NCI-H1417 treated with DMSO at 0.1 percent for 48 hours (cell line): ENCODE results near the gene ABLIM1.

Experiments used
- DNase-seq: peaks from one replicate; lab custom pipeline; 2025; lab: John Stamatoyannopoulos, UW

The ABLIM1 gene

DNA sequence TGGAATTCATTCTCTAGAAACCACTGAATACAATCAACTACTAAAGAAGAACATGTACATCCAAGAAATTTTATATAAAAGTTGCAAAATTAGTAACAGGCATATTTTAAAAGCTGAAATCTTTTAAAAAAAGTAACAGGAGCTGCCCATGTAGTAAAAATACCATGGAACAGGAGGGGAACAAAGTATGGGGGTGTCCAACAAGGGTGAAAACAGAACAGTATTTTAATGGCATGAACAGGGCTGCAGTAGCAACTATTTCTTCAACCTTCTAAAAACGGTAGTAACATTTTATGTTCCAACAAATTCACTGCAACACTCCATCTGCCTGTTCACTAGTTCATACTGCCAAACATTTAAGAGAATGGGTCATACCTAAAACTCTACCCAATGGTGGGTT lies 77.0 kb downstream of the ABLIM1 start:
- no peak for DNase-seq

DNA sequence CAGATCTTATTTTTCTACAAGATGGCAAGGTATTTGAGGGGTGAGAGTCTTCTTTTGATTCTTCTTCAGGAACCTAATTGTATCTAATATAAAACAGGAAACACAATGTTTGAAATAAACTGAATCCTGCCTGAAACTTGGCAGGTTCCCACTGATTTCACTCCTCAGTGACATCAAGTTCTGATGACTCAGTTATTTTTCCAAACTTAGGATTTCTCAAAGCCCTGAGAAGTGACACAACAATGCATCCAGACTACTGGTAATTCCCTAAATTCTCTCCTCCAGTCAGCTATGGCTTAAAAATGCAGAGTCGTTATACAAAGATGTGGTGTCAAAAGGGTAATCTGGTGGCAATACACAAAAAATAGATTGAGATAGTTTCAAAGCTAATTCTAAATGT lies 80.9 kb downstream of the ABLIM1 start:
- DNase-seq: no peak

DNA sequence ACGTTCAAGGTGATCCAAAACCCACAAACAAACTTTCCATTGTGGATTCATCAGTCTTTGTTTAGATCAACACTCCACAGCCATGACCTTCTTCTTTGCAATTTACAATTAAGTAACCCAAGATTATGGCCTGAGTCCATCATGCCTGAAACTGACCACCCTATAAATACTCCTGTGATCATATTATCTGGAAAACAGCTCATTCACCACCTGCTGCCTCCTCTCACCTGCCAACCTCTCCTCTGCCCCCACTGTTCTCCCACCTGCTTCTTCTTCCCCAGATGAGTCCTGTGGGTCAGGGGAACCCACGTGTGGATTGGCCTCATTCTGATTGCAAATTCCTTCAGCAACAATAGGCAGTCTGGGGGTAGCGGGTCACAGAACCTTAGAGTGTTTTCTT lies 81.4 kb downstream of the ABLIM1 start:
- DNase-seq: no peak

DNA sequence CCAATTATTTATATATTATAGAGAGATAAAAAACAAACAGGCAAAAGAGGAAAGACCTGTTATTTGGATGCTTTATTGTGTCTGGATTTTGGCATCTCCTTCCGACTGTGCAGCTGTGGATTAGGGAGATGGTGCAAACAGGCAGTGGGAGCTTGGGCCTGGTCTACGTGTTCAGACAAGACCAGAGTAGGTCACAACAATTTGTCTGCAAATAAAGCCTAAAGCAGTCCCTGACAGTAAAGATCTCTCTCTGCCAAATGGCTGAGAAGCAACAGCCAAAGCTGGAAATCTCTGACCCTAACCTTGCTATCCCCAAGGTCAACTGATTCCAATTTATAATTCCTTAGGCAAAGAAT lies 82.0 kb downstream of the ABLIM1 start:
- DNase-seq: no peak

DNA sequence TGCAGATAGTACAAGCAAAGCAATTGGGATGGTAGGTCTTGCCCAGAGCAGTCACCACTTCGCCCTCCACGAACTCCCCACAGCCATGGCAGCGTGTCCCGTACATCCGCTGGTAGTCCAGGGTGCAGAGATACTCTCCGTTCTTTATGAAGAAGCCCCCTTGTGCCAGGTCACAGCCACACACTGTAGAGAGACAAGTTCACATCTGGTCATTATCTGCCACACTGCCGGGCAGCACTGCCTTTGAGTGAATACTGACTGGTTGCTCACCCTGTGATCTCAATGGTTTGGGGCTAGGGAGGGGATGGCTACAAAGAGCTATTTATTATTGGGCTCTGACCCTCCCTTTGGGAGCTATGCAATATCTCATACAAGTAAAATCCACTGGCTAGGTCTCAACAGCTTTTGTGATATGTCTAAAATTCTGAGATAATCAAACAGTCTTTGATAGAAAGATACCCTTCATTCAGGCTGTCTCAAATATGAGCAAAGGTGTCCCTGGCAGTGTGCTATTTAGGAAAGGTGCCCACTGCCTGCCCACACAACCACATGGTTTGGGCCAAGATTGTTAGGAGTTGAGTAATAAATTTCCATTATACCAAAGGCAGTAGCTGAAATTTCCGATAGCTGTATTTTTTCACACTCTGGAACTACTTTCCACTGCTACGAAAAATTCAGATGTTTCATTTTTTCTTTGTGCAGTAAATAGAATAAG lies 82.5 kb downstream of the ABLIM1 start:
- no peak for DNase-seq

DNA sequence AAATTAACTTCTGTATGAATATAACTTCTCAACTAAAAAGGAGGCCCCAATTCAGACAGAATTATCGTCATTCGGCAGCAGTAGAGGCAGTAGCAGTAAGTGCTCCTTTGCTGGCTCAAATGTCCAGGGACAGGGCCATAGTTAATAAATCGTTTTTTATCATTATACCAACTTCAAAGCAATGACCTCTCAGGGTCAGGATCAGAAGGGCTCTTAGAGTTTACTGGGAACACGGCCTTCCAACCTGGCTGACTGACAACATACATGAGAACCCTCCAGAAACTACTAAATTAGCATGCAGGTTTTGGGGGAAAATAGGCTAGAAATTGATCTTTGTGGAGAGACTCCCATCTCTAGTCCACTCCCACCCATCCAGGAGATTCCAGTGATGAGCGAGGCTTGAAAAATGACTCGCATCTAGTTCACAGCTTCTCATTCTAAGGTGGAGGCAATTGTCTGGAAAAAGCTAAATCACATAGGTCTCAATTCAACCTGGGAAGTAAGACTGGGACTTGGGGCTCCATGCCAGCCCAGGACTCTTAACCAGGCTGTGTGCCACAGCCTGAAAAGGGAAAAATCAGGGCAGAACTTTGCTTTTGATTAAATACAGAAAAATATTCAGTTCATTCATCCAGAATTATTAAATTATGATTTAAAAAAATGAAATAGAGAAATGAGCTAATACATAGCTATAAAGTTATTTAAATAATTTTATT lies 84.6 kb downstream of the ABLIM1 start:
- no peak for DNase-seq

DNA sequence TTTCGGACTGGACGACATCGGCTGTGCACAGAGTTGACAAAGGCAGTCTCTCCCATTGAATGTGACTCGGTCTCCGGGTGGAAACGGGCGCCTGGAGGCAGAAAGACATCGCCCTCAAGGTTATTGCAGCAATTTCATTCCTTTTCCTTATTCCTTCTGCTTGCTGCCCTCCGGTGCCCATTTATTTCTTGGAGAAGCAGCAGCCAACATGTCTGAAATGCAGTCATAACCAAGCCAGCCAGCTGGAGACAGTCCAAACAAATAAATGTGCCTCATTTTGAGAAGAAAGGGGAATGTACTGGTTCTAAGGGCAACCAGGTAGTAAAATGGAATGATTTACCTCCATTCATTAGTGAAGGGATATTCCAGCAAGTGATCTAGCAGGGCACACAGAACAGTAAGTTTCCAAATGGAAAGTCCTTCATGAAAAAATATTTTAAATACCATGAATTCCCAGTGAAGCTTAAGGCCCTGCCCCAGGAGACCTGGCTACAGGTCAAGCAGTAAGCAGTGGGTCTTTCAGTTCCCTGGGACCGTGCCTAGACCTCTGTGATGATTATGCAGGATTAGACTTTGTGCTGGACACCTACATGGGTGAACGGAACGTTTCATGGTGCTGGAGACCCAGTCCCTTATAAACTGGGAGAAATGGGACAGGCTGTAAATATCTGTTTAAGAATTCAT lies 86.6 kb downstream of the ABLIM1 start:
- no peak for DNase-seq

DNA sequence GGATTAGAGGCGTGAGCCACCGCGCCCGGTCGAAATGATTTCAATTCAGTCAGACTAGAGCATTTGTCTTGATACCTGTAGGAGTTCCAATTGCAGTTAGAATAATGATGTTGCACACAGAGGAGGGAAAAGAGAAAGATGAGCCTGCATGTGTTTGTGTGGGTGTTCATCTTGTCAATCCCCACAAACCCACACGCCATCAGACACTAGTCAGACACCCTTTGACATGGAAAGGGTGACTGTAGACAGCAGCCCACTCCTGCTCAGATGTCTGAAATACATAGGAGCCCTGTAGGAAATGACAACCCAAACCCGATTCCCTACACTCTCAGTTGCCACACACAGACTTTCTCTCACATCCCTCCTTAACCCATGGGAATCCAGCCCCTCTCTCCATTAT lies 92.0 kb downstream of the ABLIM1 start:
- DNase-seq: no peak

DNA sequence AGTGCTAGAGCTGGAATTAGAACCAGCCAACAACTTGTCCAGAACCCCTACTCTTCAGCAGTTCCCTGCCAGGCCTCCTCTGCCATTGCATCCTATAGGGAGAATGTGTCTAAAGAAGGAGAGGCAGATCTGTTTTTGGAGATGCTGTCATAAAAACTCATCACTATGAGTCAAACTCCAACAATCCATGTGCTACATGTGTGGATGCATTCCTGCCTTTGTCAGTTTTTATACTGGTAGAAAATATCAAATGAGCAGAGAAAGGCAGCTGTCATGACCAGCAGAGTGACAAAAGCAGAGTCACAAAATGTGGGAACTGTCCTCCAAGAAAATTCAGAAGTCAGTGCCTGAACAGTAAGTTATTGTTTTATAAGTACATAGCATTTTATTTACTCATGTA lies 93.0 kb downstream of the ABLIM1 start:
- no peak for DNase-seq

DNA sequence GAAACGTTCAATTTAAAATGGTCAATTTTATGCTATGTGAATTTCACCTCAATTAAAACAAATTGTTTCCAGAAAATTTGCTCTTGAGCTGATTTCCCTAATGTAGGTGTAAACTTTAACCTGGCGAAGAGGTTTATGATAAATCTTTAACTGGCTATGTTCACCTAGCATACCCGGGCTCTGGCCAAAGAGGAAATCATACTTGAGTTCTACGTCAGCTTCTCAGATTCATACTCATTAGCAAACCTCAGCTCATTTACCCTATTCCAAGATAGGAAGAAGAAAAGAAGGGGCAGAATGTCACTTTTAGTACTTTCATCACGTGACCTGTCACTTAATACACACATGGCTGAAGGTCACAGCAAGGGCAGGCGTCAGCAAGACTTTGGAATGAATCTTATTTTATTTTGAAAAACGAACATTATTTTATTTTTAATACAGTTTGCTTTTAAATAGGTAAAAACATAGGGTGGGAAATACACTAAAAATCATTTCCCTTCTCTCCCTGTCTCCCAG lies 97.0 kb downstream of the ABLIM1 start:
- no peak for DNase-seq

DNA sequence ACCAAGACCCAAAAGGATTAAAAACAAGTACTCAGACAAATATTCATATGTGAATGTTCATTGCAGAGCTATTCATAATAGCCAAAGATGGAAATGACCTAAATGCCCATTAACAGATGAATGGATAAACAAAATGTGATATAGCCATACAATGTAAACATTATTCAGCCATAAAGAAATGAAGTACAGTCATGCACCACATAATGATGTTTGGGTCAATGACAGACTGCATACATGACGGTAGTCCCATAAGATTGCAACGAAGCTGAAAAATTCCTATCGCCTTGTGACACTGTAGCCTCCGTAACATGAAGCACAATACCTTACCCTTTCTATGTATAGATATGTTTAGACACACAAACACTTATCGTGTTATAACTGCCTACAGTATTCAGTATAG lies 97.9 kb downstream of the ABLIM1 start:
- DNase-seq: no peak

DNA sequence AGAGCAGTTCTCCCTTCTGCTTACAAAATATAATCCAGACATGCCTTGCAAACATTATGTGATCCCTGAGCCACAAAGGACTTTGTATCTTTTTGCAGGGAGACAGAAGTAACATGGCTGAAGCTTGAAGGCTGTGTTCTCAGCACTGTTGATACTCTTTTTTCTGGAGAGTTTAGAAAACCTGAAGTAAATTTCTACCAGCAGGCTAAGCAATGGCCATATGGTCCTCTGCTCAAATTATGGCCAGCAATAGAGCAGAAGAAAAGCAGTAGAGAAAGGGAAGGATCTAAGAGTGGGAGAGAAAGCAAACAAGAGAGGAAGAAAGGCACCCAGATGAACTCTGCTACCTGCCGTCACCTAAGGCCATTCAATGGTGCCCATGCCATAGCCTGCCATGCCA lies 98.4 kb downstream of the ABLIM1 start:
- DNase-seq: no peak

DNA sequence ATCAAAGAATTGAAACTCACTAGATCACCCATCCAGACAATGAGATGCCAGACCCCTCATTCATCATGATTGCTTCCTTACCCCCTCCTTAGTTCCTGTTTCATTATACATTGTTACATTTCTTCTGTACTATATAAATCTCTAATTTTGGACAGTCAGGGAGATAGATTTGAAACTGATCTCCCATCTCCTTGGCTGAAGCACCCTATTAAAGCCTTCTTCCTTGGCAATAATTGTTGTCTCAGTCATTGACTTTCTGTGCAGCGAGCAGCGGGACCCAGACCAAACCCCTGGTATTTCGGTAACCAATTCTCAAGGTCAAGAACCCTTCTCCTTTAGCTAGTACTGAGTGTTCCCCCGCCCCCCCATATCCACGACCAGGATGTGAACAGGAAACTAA lies 100.2 kb downstream of the ABLIM1 start:
- no peak for DNase-seq

DNA sequence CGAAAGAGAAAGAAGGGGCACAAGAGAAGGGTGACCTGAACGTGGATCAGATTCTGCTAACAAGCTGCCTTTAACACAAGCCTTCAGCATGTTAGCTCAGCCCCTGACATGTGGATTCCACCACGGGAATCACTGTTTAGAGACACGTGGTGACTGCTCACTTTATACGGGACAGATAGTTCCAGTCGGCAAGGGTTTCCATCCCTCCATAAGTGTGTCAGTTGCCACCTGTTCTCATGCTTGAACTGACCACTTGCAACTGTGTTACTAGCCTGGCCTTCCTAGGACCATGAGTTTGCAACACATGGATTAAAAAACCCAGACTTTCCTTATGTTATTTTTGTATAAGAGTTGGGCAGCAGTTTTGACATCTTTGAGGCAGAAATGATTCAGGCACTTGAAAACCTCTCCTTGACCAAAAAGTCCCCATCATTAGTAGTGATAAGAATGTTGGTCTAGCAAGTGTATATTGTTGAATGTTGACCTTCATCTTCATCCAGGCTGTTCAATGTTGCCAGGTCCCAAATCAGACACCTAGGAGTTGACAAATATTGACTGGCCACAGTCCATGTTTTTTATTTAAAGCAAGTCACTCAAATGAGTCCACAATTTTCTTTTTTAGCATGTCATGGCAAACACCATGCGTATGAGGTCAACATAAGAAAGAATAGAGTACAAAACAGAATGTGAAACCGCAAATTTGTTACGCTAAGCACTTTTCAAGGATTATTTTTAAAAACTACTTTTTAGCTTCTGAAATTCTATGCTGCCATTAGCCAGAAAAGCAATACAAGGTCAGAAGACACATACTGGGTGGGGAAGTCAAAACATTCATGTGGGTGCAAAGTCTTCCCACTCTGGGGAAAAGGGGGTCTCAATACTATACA lies 101.6 kb downstream of the ABLIM1 start:
- DNase-seq: no peak

DNA sequence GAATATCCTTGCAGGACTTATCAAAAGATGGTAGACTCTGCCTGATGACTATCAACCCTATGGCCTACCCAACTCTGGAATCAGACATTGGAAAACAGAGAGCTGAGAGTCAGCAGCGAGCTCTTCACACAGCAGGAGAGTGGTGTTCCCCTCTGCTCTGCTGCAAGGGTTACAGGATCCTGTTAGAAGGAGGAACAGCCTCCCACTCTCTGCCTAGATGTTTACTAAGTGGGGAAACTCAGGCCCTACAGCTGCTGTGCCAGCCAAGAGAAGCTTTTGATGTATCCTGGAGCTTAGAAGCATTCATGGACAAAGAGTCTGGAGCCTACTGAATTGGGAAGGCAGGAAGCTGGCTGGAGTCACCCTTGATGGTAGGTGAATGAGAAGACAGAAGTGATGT lies 104.6 kb downstream of the ABLIM1 start:
- no peak for DNase-seq

DNA sequence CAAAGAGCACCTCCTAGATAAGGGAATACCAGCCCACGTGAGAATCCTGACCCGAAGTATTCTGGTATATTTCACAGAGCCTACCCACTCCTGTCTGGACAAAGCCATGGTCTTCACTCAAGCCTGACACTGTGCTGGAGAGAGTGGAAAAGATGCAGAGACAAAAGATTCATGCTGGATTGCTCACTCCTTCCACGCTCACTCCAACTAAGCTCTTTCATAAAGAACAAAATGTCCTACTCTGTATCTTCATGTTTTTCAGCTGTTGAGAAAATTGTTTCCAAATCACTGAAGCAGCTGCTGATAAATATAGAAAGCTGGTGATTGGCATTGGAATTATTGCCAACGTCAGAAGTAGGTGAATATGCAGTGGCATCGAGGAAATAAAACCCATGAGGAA lies 106.0 kb downstream of the ABLIM1 start:
- no peak for DNase-seq

DNA sequence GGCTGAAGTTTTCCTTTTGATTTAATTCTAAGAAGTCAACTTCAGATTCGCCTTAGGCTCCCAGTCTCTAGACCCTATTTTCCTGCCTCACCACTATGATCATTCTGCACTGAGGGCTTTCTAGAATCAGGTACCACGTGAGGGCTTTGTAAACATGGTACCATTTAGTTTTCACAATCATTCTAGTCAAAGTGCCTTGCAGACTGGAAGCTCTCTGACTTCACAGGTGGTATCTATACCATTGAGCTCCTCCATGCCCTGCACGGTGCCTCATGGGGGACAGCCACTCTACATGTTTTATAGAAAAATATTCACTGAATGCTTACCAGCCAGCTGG lies 106.5 kb downstream of the ABLIM1 start:
- no peak for DNase-seq

DNA sequence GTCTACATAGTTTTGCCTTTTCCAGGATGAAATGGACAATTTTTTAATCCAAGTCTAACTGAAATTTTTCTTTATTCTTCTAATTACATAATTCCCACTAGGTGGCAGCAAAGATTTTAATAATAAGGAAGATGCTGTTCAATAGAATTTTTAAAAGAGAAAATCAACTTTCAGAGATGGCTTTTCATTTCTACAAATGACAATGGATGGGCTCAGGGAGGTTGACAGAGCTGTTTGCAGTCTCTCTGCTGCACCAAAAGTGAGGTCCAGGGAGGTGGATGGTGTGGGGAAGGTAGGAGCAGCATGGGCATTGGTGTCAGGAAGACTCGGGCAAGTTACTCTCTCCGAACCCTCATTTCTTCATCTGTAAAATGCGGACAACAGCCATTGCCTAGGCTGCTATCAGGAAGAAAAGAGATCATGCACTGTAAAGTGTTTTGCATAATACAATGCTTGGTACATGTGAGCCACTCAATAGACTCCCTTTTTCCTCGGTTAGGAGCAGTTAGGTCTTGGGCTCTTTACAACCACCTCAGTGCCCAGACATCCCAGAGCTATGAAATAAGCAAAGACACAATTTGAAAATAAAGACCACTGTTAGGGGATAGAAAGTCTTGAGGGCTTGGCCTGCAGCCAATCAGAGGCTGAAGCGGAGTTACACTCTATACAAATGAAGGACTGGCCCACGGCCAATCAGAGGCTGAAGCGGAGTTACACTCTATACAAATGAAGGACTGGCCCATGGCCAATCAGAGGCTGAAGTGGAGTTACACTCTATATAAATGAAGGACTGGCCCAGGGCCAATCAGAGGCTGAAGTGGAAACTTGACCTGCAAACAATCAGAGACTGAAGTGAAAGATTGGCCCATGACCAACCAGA lies 107.1 kb downstream of the ABLIM1 start:
- DNase-seq: no peak

DNA sequence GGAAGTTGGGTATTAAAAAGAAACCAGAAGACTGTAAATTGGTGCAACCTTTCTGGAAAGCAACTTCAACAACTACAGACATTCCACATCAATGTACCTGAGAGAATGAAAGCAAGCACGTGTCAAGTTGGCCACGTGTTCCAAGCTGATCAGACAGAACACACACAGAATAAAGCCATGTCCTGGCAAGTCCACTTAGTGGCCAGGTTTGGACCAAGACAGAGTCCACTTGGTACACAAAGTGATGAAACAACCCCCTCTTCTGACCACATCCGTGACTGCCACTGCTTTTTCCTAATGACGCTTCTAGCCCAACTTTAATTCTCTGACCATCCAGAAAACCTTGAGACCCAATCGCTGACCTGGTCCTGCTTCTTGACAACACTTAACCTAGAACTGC lies 109.4 kb downstream of the ABLIM1 start:
- DNase-seq: no peak

DNA sequence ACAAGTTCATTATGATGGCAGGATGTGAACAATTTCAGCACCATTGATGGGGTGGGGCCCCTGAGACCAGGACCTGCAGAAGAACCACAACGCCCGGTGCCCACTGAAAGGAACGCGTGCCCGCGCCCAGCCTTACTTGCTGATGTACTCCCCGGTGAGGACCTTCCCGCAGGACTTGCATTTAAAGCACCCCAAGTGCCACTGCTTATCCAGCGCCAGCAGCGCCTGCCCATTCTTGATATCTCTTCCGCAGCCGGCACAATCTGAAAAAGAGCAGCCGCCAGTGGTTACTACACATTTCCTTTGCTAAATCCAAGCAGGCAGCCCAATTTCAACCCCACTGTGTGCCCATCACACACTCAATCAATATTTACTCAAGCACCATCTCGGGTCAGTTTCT lies 110.6 kb downstream of the ABLIM1 start:
- DNase-seq: no peak

DNA sequence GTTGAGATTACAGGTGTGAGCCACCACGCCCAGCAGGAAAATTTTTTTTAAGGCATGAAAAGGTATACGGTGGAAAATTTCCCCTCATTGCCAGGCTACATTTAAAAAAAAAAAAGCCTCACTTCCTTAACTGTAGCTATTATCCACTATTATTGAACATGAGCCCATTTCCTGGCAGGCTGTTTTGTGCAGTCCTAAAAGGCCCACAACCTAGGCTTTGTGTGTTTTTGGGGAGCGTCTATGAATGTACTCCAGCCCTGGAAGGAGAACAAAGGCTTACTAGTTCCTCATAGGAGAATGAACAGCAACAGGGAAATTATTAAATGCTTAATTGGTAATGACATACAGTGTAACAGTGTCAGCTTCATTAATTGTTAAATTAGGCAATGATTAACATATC lies 111.0 kb downstream of the ABLIM1 start:
- DNase-seq: no peak
